ENCODE results near the gene NOL9.

DNA sequence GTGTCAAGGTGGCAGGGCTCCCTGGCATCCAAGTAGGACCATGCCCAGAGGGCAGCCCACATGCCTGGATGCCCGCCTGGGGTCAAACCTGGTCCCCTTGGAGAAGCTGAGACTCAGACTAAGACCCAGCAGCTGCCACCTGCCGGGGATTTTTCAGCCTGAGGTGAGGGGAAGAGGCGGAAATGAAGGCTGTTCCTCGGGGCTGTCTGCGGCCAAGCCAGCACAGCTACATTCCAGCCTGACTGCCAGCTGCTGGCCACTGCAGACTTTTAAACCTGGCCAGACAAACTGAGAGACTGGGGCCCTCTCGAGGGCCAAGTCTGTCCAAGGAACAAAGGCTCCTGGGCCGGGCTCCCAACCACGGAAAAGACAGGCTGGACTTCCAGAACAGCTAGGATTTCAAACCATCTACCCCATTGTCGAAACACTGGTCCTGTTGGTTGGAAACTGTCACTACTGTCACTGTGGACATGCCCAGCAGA is 41.0 kb downstream of the NOL9 start:
- no peak for TF ChIP-seq POLR2A (IDR thresholded peaks at IDR 0.05)
- TF ChIP-seq, protein P1, sequence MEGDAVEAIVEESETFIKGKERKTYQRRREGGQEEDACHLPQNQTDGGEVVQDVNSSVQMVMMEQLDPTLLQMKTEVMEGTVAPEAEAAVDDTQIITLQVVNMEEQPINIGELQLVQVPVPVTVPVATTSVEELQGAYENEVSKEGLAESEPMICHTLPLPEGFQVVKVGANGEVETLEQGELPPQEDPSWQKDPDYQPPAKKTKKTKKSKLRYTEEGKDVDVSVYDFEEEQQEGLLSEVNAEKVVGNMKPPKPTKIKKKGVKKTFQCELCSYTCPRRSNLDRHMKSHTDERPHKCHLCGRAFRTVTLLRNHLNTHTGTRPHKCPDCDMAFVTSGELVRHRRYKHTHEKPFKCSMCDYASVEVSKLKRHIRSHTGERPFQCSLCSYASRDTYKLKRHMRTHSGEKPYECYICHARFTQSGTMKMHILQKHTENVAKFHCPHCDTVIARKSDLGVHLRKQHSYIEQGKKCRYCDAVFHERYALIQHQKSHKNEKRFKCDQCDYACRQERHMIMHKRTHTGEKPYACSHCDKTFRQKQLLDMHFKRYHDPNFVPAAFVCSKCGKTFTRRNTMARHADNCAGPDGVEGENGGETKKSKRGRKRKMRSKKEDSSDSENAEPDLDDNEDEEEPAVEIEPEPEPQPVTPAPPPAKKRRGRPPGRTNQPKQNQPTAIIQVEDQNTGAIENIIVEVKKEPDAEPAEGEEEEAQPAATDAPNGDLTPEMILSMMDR (IDR thresholded peaks at IDR 0.05) = no peak

All from stomach (tissue), 4 donors.